PC-3 (cell line): ENCODE measurements around the gene ZNF862.

Source experiments
- CTCF ChIP-seq: fragments of 300-600 bp; sonication (generic); conservative IDR thresholded peaks from 2 replicates; pipeline ENCODE4 v1.5.1; 2017; ENCODE audit warnings: antibody characterized with exemption, low read depth, mild to moderate bottlenecking, low read length
- EZH2phosphoT487 ChIP-seq: fragments of 300-600 bp; sonication (generic); IDR thresholded peaks from 2 replicates; pipeline ENCODE4 v1.6.1; 2018; ENCODE audit warnings: mild to moderate bottlenecking, antibody characterized with exemption, low read length, borderline replicate concordance

- TF ChIP-seq CTCF, result no peak
- TF ChIP-seq EZH2phosphoT487, result no peak
These were observed 34.1 kb upstream of the ZNF862 start for GRCh38 chr7:149804106-149804505.
